HG03139 (cell line): ENCODE measurements around the gene LEUTX.

Experiments
- ATAC-seq: cut with Tn5 transposase; IDR thresholded peaks from one replicate; pipeline ENCODE4 v1.9.1; 2021; ENCODE audit not compliant: unreplicated experiment

Gene LEUTX

GRCh38 chr19:39820696-39821095 lies 42.0 kb downstream of the LEUTX start:
- ATAC-seq: no peak

DNA sequence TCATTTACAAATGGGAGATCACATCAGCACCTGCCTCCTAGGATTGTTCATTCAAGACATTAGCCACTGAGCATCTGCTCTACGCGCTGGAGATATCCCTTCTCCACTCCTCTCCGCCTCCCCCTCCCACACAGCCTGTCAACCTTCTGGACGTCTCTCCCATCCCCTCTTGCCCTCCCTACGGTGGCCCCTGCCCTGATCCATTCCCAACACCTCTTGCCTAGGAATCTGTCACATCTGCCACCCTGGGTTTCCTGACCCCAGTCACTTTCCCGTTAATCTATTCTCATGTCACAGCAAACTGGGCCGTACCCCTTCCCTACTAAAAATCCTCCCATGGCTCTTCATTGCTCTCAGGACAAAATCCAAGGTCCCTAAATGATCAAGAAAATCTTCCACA lies 45.0 kb downstream of the LEUTX start:
- no peak for ATAC-seq

DNA sequence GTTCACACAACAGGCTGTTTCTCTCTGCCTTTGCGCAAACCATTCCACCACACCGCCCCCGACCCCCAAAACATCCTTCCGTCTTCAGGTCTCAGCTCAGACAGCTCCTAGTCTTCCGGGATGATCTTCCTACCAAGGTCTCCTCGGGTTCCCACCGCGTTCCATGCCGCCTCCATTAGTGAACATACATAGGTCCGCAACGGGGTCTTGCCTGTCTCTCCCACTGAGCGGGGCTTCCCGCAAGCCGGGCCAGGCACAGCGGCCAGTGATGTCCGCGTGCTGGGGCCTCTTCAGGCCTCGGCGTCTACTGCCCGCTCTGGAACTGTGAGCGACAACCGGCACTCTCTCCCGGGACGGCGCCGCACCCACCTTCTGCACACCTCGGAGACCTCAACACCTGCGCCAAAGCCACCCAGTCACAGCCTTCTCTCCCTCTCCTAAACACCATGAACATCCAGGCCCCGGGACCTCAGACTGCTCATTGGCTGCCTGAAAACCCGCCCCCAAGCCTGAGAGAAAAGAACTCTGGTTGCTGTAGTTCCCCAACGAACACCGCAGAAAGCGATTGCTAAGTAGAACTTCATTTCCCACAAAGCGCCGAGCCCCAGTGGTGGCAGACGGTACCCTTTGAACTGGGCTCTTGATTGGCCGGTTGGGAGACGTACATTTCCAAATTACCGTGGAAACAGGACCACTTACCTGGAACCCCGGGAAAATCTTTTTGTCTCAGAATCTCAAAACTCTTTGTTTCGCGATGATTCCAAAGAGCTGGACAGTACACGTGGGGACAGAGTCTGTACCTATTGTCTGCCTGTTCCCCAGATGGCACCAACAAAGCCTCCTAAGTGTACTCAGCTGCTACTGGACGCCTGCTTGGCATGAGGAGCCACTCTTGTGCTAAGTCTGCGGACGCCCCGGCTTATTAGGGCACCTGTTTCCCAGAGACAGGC lies 45.8 kb downstream of the LEUTX start:
- ATAC-seq: peak; percentile 76

GRCh38 chr19:39825093-39825463 lies 46.4 kb downstream of the LEUTX start:
- no peak for ATAC-seq

DNA sequence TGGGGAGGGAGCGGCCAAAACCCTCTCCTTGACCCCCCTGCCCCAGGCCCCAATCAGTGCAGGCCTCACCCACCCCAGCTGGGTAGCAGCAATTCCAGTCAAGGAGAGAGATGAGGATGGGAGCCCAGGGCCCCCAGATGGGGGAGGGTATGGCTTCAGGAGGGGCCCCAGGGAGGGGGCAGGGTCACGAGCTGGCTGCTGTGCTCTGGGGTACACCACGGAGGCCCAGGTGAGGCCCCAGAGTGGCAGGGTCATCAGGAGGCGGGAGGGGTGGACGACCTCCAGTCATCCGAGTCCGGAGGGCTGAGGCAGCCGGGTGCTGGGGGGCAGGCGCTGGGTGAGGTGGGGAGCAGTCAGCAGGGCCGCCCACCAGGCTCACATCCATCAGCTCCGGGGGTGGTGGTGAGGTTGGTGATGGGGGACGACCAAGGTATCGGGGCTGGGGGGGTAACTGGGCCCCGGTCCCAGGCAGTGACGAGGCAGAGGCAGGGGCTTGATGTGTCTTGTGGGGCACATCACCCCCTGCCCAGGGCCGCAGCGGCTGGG lies 47.0 kb downstream of the LEUTX start:
- ATAC-seq: no peak

GRCh38 chr19:39826311-39826945 lies 47.8 kb downstream of the LEUTX start:
- ATAC-seq: no peak

- ATAC-seq: no peak
Measured at GRCh38 chr19:39827216-39827615, 48.6 kb downstream of the LEUTX start.

- no peak for ATAC-seq
Measured at GRCh38 chr19:39828015-39828653, 49.5 kb downstream of the LEUTX start.

DNA sequence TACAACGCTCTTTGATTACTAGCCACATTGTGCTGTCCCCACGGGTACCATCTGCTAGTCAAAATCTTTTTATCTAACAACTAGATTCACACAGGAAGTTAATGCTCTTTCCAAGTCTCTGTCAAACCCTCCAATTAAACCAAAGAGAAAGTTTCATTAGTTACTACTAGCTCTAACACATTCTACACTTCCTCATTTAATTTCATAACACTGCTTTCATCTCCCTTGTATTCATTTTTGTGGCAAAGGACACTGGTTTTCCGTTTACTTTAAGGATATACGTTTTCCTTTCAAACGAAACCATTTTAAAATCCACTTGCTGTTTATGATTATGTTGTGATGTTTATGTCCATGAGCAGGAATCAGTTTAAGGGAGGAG lies 50.0 kb downstream of the LEUTX start:
- ATAC-seq: no peak

DNA sequence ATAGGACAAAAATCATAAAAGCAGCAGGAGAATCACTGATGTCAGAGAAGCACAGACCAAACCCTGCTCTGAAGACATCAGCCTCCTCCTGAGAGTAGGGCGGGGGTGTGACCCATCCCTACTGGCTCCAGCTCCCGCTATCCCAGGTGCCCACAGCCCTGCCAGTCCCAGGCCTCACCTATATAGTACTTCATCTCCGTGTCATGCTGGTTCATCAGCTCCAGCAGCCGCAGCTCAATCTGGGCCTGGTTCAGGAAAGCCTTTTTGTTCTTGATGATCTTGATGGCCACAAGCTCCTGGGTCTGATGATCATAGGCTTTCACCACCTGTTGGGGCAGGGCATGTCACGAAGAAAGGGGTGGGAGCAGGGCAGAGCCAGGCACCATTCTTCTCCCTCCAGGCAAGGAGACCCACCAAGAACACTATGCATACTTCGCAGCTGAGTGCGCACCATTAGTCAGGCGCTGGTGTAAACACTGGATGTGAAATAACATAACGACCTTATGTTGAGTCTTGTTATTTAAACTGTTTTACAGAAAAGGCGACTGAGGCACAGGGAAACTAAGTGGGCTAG lies 51.1 kb downstream of the LEUTX start:
- ATAC-seq: no peak

- ATAC-seq: no peak
Measured at GRCh38 chr19:39830406-39830805, 51.8 kb downstream of the LEUTX start.

DNA sequence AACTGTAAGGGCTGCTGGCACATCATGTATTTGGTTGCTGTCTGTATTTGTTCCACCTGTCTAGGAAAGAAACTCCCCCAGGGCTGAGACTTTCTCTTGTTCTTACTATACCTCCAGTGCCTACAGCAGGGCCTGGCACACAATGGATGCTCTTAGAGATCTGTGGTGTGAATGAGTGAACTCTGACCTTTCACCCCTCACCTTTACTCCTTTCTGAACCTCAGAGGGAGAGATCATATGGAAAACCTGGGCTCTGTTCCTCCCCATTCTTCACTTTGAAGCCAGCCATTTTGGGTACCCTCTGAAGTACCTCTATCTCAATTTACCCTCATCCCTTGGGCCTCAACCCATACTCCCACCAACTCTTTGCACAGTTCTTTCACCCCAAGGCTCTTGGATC lies 52.2 kb downstream of the LEUTX start:
- no peak for ATAC-seq

DNA sequence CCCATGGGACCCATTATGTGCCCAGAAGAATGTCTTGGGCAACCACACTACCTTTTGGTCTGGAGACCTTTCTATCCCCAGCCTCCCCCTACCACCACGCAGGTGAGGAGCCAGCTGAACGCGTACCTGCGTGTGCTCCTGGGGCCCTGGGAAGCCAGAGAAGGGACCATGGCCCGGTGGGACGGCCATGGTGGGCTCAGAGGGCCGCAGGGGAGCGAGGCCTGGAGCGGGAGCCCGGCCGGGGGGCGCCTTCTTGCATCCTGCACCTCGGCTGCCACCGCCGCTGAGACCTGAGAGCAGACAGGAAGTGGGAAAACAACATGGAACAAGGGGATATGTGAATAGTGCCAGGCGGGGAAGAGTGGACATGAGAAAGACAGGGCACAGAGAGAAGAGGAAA lies 53.0 kb downstream of the LEUTX start:
- no peak for ATAC-seq

GRCh38 chr19:39832341-39833083 lies 53.9 kb downstream of the LEUTX start:
- ATAC-seq: no peak

DNA sequence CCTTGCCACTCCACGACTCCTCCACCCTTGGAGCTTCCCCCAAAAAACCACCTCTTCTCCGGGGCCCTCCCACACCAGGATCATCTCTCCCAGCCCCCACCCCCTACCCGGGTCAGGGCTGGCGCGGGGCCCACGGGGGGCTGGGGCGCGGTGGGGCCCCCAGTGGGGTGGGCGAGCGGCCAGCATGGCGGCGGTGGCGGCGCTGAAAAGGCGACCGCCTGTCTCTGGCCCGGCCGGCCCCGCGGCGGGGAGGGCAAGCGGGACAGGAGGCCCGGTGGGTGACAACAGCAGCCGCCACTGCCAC lies 54.5 kb downstream of the LEUTX start:
- no peak for ATAC-seq

GRCh38 chr19:39833464-39834286 lies 55.0 kb downstream of the LEUTX start, which contains the start of gene DYRK1B:
TSS of gene DYRK1B (minus strand) at chr19:39834162. CDS start at chr19:39831867, 2,295 bp downstream.
- peak; percentile 83 for ATAC-seq

DNA sequence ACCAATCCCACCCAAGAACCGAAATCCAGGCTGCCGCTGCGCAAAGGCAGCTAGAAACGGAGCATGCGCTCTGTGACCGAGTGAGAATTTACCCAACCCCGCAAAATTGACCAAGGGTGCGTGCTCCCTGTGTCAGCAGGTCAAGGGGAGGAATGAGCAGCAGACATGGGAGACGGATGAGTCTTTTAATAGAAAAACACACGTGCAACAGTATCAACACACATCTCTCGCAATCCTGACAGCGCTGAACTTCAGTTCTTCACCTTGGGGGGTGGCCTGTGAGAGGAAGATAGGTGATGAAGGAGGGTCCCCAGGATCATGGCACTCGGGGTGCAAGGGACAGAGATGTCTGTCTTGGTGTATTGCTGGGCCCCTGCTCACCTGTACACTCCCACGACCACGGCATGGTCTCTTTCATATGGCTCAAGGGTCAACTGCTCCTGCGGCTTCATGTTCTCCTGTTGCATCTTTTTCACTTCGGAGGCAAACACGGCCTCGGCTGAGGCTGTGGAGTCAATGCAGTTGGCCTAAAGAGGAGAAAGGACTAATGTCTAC lies 55.7 kb downstream of the LEUTX start:
- ATAC-seq: no peak
